Activated T-helper 1 cell treated with Interleukin-2 at 50 U/mL for 16 hours (primary cell): Measurements from ENCODE around the gene ZCCHC18.
A peak's percentile ranks its signal among the peaks of the same experiment; 100 is the strongest.
"Not testable (repeated sequence)": the region's sequence is repeated elsewhere in the genome, so short reads cannot be mapped to it uniquely, and the experiment has no call there.

Experiments used
- DNase-seq: peaks from one replicate; pipeline ENCODE4 v3.0.0-alpha.2; 2020; ENCODE audit warnings: low read depth

The ZCCHC18 gene

GRCh38 chrX:104112326-104112951, at the start of gene ZCCHC18:
ZCCHC18 (plus strand) TSS chrX:104112523; CDS start chrX:104114112, 1,589 bp downstream.
- peak; percentile 23 for DNase-seq

- DNase-seq = not testable (repeated sequence)
Measured at GRCh38 chrX:104062636-104063035, 49.7 kb upstream of the ZCCHC18 start.

GRCh38 chrX:104075778-104076445, 36.4 kb upstream of the ZCCHC18 start, which contains the start of gene TMSB15C:
TMSB15C (minus strand) TSS chrX:104076236.
- DNase-seq = not testable (repeated sequence)

- DNase-seq = not testable (repeated sequence)
Measured at GRCh38 chrX:104077854-104078253, 34.5 kb upstream of the ZCCHC18 start.

- no peak for DNase-seq
Measured at GRCh38 chrX:104084063-104084462, 28.3 kb upstream of the ZCCHC18 start.

- DNase-seq = no peak
Measured at GRCh38 chrX:104084534-104085277, 27.6 kb upstream of the ZCCHC18 start.

GRCh38 chrX:104085477-104085876, 26.8 kb upstream of the ZCCHC18 start:
- no peak for DNase-seq

GRCh38 chrX:104085919-104086318, 26.4 kb upstream of the ZCCHC18 start:
- no peak for DNase-seq

GRCh38 chrX:104098151-104098808, 14.0 kb upstream of the ZCCHC18 start:
- peak; percentile 15 for DNase-seq

- no peak for DNase-seq
Measured at GRCh38 chrX:104098919-104099318, 13.4 kb upstream of the ZCCHC18 start.

GRCh38 chrX:104104676-104105075, 7.6 kb upstream of the ZCCHC18 start:
- DNase-seq = no peak

- no peak for DNase-seq
Measured at GRCh38 chrX:104105330-104106262, 6.7 kb upstream of the ZCCHC18 start.

GRCh38 chrX:104108955-104109354, 3.4 kb upstream of the ZCCHC18 start:
- no peak for DNase-seq

- DNase-seq = not testable (repeated sequence)
Measured at GRCh38 chrX:104110491-104111240, 1.7 kb upstream of the ZCCHC18 start.

GRCh38 chrX:104113222-104113965, 1.1 kb downstream of the ZCCHC18 start:
- peak; percentile 17 for DNase-seq

- no peak for DNase-seq
Measured at GRCh38 chrX:104117759-104118158, 5.4 kb downstream of the ZCCHC18 start.

- no peak for DNase-seq
Measured at GRCh38 chrX:104118765-104119164, 6.4 kb downstream of the ZCCHC18 start.

- DNase-seq = no peak
Measured at GRCh38 chrX:104122829-104123228, 10.5 kb downstream of the ZCCHC18 start.

GRCh38 chrX:104126856-104127255, 14.5 kb downstream of the ZCCHC18 start:
- no peak for DNase-seq

- DNase-seq = no peak
Measured at GRCh38 chrX:104130808-104131207, 18.5 kb downstream of the ZCCHC18 start.
